HG03280 (cell line): Measurements from ENCODE around the gene LIPG.
A peak's percentile ranks its signal among the peaks of the same experiment; 100 is the strongest.
"Not testable (repeated sequence)": the region's sequence is repeated elsewhere in the genome, so short reads cannot be mapped to it uniquely, and the experiment has no call there.

Experiments used
- ATAC-seq: cut with Tn5 transposase; IDR thresholded peaks from one replicate; pipeline ENCODE4 v1.9.1; 2021; ENCODE audit warnings: mild to moderate bottlenecking, moderate library complexity; ENCODE audit not compliant: unreplicated experiment

Gene LIPG

DNA sequence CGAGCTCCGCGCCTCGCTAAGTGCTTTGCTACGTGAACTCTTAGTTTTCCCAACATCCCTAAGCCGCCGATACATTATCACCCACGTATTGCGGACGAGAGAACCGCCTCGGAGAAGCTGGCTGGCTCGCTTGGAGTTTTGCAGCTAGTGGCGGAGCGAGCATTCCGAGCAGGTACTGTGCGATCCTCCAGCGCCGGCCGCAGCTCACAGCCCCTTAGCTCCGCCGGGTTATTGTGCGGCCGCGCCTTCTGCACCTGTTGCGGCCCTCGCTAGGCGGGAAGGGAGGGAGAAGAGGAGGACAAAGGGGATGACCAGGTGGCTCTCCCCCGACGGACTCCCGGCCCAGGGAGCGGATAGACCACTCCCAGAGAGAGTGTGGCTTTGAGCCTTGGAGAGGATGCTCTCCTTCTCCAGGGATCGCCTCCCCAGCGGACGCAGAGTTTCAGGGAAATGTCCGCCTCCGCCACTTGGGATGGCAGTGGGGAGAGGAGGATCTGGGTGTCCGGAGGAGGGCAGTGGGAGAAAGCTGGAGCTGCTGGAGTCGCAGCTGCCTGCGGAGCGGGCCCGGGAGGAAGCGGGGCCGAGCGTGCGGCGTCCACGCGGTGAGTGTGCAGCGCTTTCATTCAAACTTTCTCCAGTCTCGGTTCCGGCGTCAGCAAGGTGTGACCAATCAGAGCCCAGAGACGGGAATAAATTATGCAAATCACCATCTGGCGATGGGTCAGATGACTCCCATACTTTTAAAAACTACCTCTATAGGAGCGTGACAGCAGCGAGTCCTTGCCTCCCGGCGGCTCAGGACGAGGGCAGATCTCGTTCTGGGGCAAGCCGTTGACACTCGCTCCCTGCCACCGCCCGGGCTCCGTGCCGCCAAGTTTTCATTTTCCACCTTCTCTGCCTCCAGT is at the start of gene LIPG:
LIPG (plus strand) TSS at position 769 of the 905 bp plus-strand sequence. CDS start 252 bp downstream, outside the sequence.
- peak; percentile 64 for ATAC-seq

DNA sequence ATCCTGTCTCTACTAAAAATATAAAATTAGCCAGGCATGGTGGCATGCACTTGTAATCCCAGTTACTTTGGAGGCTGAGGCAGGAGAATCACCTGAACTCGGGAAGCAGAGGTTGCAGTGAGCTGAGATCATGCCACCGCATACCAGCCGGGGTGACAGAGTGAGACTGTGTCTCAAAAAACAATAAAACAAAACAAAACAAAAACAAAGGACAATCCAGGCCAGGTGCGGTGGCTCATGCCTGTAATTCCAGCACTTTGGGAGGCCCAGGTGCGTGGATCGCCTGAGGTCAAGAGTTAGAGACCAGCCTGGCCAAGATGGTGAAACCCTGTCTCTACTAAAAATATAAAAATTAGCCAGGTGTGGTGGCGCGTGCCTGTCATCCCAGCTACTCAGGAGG is 49.0 kb upstream of the LIPG start:
- not testable (repeated sequence) for ATAC-seq

DNA sequence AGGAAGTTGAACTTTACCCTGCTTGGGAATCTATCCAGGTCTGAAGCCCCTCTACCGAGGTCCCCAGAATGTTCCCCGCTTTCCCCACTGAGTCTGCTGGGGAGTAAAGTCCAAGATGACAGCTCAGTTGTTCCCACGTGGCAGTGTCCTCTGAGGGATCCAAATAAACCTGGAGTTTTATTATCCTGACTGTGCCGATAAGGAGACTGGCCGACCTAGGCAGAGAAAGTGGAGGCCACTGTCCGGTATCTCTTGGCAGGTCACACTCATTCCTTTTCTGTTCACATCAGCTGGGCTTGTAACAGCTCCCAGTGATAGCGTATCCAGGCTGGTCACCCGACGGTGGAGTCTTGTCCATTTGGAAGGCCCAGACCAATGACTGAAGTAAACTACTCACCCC is 47.3 kb upstream of the LIPG start:
- ATAC-seq, result no peak

DNA sequence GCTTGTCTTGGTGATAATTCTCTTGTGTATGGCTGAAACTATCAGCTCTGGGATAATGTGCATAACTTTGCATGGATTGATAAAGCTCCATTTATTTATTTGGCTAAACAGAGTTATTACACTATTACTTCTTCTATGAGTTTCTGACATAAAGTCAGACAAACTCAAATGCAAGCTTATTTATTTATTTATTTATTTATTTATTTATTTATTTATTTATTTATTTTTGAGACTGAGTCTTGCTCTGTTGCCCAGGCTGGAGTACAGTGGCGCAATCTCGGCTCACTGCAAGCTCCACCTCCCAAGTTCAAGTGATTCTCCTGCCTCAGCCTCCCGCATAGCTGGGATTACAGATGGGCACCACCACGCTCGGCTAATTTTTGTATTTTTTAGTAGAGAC is 46.9 kb upstream of the LIPG start:
- ATAC-seq, result not testable (repeated sequence)

DNA sequence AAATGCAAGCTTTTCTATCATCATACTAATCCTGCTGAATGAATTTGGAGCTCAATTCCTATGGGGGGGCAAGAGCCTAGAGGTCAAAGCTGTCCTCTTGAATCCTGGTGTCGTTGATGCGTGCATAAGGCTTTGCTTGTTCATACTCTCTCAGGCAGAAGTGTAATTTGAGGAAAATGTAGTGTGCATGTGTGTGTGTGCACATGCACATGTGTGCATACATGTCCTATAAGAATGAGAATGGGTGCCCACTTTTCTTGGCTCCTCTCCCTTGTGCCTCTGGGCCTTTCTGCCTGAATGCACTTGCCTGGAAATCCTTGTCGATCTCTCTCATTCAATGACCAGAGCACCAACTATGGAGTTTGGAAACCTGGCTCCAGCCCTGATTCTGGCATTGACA is 46.3 kb upstream of the LIPG start:
- ATAC-seq, result no peak

DNA sequence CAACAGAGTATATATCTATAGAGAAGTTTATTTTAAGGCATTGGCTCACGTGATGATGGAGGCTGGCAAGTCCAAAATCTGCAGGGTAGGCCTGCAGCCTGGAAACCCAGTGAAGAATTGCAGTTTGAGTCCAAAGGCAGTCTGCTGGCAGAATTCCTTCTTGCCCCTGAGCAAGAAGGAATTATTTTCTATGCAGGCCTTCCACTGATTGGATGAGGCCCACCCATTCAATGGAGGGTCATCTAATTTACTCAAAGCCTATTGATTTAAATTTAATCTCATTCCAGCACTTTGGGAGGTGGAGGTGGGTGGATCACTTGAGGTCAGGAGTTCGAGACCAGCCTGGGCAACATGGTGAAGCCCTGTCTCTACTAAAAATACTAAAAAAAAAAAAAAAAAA is 44.4 kb upstream of the LIPG start:
- no peak for ATAC-seq

DNA sequence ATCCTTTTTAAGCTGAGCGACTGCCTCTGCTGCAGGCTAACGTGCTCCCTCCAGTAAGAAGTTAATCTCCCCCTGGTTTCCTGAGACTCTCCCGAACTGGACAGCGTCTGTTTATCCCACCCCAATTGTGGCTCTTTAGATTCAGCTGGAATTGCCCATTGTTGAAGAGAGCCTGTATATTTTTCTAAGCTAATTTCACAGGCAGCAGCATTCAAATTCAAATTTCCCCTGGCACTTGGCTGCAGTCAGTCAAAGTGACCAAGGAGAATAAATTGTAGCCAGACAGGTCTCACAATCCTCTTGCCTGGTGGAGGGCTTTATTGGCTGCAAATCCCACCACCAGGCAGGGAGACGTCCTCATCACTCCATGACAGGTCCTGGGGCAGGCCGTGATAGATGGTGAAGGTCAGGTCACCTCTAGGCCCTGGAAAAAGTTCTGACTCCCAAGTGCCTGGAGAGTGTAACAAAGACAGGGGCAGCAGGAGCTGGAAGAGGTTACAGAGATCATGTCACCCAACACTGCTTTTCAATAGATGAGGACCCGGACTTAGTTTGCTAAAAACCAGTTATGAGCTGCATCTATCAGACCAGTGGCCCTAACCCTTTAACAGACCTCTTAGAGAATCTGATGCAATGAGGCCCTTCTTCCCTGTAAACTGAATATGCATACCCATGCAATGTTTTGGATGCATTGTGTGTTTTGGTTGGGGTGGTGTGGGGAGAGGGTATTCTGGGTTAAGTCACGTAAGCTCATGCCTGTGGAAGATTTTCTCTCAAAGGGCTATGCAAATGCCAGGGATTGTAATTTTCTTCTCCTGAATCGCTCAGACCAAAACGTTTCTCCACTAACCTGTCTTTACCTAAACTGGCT is 42.5 kb upstream of the LIPG start:
- ATAC-seq, result no peak

DNA sequence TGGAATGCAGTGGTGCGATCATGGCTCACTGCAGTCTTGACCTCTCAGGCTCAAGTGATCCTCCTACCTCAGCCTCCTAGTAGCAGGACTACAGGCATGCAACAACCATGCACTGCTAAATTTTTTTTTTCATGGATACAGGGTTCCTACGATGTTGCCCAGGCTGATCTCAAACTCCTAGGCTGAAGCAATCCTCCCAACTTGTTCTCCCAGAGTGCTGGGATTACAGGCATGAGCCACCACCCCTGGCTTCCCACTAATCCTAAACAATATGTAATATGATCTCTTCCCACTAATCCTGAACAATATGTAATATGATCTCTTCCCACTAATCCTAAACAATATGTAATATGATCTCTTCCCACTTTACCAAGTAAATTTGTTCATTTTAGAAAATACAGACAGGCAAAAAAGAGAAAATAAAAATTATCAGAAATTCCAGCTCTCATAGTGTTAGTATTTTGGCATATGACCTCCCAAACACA is 41.2 kb upstream of the LIPG start:
- no peak for ATAC-seq

DNA sequence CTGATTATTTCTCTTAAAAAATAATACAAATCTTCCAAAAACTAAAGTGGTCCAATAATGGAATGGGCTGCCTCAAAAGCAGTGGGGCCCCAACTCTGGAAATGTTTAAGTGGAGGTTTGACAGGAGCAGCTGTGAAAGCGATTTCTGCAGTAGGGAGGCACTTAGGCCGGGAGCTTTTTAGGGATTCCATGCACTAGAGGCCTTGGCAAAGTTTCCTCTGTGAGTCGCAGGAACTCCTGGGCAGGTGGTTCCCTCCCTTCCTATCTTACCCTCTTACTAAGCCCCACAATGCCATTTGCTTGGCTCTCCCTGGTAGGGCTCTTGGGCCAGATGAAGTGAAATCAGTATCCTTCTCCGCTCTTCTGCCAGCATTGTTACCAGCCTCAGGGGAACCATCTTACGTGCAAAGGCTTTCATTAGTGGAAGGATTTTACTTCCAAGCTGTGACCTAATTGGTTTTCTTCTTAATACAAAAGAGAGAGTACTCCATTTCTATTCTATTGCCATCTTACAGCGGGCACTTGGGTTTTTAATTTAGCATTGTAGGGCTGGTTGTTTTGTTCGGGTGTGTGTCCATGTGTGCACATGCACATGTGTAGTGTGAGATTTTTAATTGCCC is 40.5 kb upstream of the LIPG start:
- ATAC-seq, result no peak

DNA sequence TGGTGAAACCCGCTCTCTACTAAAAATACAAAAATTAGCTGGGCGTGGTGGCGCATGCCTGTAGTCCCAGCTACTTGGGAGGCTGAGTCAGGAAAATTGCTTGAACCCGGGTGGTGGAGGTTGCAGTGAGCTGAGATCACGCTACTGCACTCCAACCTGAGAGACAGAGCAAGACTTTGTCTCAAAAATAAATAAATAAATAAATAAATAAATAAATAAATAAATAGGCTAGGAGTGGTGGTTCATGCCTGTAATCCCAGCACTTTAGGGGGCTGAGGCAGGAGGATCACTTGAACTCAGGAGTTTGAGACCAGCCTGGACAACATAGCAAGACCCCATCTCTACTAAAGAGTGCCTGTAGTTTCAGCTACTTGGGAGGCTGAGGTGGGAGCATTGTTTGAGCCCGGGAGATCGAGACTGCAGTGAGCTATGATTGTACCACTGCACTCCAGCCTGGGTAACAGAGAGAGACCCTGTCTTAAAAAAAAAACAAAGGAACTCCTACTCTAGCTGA is 38.2 kb upstream of the LIPG start:
- ATAC-seq, result not testable (repeated sequence)

DNA sequence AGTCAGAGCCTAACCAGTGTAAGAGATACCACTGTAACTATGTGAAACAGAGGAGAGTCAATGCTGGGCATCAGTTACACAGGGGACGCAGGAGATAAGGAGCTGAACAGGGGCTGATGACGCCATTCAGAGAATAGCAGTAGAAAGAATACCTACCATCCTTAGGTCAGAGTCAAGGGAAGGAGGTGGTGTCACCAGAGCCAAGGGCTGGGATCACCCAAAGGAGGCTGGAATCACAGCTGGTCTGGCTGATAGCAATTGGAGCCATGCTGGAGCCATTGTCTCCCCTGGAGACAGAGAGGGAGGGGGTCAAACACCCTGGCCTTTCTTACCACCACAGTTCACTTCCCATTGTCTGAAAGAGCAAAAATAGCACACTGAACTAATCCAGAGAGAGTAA is 37.5 kb upstream of the LIPG start:
- no peak for ATAC-seq

DNA sequence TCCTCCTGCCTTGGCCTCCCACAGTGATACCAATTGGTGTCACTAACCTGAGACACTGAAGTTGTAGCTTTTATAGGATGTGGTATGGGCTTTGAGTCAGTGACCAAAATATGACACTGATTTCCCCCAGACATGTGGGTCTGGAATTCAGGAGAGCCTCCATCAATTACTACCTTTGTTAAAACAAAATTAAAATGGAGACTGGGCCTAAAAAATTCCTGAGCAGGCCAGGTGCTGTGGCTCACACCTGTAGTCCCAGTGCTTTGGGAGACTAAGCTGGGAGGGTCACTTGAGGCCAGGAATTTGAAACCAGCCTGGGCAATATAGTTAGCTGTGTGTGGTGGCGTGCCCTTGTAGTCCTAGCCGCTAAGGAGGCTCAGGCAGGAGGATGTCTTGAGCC is 36.9 kb upstream of the LIPG start:
- ATAC-seq, result no peak

DNA sequence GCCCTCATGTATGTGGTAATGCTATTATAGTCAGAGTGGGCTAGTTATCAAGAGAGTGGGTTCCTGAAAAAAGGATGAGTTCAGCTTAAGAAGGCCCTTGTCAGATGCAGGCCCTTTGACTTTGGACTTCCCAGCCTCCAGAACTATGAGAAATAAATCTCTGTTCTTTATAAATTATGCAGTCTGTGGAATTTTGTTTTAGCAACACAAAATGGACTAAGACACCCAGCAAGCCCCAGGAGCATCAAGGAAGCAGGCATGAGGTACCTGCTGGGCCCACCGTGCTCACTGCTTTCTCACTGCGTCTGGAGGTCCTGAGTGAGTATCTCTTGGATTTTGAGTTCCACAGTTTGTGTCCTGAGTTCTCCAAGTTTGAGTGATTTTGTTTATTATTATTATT is 35.9 kb upstream of the LIPG start:
- no peak for ATAC-seq

DNA sequence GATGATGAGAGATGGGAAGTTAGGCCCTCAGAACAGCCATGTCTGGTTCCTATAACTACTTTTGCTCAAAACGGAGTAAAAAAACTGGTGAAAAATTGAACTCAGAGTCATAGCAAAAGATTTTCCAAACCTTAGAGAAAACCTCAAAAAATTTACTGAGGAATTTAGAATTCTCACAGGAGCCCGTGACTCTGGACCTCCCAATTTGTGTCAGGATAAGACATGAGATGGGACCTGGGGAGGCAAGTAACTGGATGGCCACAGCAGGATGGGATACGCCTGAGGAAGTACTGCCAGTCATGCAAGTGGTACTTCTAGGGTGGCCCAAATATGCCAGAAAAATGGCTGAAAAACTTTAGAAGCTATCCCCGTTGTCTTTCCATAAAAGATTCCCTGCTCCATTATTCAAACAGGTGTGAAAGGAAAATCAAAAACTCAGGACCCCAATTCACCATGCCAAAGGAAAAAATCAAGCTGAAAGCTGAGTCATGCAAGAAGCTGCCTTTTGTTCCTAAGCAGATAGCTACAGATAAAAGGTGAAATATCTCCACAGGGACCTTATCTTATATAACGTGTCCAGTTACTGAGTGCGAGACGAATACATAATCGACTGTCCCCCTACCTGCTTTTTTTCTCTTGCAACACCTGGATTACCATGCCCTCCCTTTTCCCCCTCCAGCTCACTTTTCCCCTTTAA is 34.1 kb upstream of the LIPG start:
- ATAC-seq, result no peak

DNA sequence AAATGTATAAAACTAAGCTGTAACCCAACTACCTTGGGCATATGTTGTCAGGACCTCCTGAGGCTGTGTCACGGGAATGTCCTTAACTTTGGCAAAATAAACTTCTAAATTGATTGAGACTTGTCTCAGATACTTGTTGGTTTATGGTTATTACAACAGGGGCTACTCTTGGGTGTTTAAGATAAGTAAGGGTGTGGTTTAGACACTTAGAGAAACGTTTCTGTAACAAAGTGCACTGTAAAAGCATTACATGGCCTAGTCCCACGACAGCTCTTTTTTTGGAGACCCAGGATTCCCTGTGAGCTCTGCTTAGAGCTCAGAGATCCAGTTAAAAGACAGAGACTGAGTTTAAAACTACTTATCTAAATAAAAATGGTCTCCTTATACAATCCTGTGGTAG is 32.3 kb upstream of the LIPG start:
- ATAC-seq, result no peak

DNA sequence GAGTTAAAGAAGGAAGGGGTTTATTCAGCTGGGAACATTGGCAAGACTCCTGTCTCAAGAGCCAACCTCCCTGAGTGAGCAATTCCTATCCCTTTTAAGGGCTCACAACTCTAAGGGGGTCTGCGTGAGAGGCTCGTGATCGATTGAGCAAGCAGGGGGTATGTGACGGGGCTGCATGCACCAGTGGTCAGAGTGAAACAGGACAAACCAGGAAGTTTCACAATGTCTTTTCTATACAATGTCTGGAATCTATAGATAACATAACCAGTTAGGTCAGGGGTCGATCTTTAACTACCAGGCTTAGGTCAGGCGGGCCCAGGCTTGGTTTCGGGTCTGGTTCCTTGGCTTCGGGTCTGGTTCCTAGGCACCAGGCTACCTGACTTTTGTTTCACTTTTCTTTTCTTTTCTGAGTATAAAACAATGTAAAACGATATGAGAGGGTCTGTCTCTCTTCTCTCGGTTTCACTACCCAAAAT is 30.1 kb upstream of the LIPG start:
- ATAC-seq, result peak; percentile 55

DNA sequence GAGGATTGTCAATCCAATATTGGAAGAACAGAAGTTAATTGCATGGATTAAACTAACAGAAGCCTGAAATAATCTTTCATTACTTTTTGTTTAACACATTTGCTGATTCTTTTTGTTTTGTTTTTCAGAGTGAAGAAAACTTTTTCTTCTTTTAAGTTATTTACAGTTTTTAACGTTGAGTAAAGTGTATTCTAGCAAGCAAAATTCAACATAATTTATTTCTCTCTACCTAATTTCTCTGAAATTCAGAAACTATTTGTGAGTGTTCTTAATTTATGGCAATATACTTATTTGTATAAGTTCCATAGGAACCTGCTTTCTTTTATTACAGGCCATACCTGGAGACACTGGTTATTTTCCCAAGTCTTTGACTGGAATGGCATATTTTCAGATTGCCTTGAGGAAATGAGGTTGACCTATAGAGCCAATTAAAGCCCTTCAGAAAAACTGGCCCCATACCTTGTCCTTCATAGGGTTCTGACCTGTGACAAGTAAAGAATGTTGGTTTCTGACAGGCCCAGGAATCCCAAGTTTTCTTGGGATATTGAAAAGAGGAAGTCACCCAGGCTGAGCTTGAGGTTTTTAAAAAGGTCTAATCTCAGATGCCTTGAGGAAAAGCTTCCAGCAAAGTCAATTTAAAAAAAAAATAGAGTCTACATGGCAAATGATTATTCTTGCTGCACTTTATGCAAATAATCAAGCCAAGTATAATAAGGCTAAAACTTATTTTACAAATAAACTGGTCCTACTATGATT is 26.8 kb upstream of the LIPG start:
- no peak for ATAC-seq

DNA sequence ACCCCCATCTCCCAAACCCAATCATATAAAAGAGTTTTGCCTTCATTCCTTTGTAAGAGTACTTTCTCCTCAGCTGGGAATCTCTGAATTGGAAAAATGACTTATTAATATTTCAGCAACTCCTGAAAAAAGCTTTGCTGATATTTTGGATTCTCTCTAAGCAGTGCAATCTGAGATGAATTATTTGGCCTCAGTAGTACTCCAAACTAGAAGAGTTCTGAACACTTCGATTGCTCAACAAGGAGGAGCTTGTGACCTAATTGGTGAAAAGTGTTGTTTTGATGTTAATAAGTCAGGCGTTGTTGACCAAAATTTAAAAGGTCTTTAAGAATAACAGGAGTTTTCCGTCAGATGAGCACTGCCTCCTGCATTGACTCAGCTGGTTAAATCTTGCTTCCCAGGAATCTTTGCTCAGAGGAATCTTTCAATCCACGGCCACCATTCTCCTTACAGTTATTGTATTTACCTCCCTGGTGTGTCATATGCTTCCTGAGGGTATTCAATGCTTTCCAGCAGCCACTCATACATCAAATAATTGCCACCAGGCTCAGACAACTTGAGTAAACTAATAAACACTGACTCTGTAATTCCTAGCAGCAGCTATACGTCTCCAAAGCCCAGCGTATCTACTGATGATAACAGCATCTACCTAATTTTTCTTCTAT is 24.5 kb upstream of the LIPG start:
- ATAC-seq, result no peak

DNA sequence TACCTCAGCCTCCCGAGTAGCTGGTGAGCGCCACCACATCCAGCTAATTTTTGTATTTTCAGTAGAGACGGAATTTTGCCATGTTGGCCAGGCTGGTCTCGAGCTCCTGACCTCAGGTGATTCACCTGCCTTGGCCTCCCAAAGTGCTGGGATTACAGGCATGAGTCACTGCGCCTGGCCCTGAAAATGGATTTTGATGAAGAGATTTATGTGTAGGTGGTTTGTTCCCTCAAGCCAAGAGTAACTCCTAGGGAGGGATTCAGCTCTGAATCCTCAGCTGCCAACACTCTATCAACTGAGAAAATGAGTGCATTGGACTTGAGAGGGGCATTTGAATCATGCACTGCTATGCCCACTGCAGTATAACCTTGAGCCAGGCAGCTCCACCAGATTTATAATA is 17.5 kb upstream of the LIPG start:
- ATAC-seq, result no peak
